Liver (tissue), 9 donors: Measurements from ENCODE around the gene CROCC2. TPM values are rescaled to one million over a fixed set of nuclear protein-coding genes. Genes with fewer than 3 reads are reported as not detected.

Experiments
- DNase-seq: peaks from one replicate; pipeline ENCODE4 v3.0.0-alpha.2; 2017; ENCODE audit warnings: low spot score
- H3K27ac ChIP-seq, 2 donors: one replicate each; pipeline ENCODE4 v1.7.0; 2013; ENCODE audit warnings: inconsistent platforms in 2 of 2, low read length in 2 of 2, control low read depth in 1 of 2, low read depth in 1 of 2, mild to moderate bottlenecking in 1 of 2
- H3K27me3 ChIP-seq, 4 donors: one replicate each; pipeline versions ENCODE4 v1.6.1 to v1.7.0; 2013; ENCODE audit warnings: low read length in 3 of 4, inconsistent platforms in 1 of 4, mild to moderate bottlenecking in 1 of 4, moderate library complexity in 1 of 4; ENCODE audit not compliant: control insufficient read depth in 4 of 4, insufficient read depth in 4 of 4
- H3K36me3 ChIP-seq, 4 donors: one replicate each; pipeline versions ENCODE4 v1.6.1 to v1.7.0; 2013; ENCODE audit warnings: low read length in 3 of 4, mild to moderate bottlenecking in 3 of 4, low read depth in 1 of 4, moderate library complexity in 1 of 4; ENCODE audit not compliant: control insufficient read depth in 4 of 4, insufficient read depth in 3 of 4
- H3K4me1 ChIP-seq, 4 donors: one replicate each; pipeline versions ENCODE4 v1.6.1 to v1.7.0; 2013; ENCODE audit warnings: low read length in 3 of 4, mild to moderate bottlenecking in 3 of 4, moderate library complexity in 1 of 4; ENCODE audit not compliant: control insufficient read depth in 4 of 4, insufficient read depth in 4 of 4
- H3K4me3 ChIP-seq, 3 donors: one replicate each; pipeline versions ENCODE4 v1.6.1 to v1.7.0; 2013; ENCODE audit warnings: low read length in 3 of 3, control low read depth in 1 of 3, low read depth in 1 of 3, mild to moderate bottlenecking in 1 of 3
- H3K9ac ChIP-seq, 2 donors: one replicate each; pipeline ENCODE4 v1.7.0; 2013; ENCODE audit warnings: low read length in 2 of 2, mild to moderate bottlenecking in 2 of 2, moderate library complexity in 2 of 2, control low read depth in 1 of 2, low read depth in 1 of 2
- H3K9me3 ChIP-seq, 4 donors: one replicate each; pipeline versions ENCODE4 v1.6.1 to v1.7.0; 2013; ENCODE audit warnings: low read length in 3 of 4; ENCODE audit not compliant: control insufficient read depth in 4 of 4
- EGR1 ChIP-seq, 2 donors: IDR thresholded peaks; 2 replicates each; pipeline ENCODE4 v1.6.1; 2016 to 2018; ENCODE audit warnings: antibody characterized with exemption in 2 of 2, low read depth in 2 of 2
- FOXA1 ChIP-seq: IDR thresholded peaks from 2 replicates; pipeline ENCODE4 v1.6.1; 2016; ENCODE audit warnings: antibody characterized with exemption
- FOXA2 ChIP-seq: IDR thresholded peaks from 2 replicates; pipeline ENCODE4 v1.6.1; 2016; ENCODE audit warnings: antibody characterized with exemption
- GABPA ChIP-seq, 2 donors: IDR thresholded peaks in 1 of 2; conservative IDR thresholded peaks in 1 of 2; 2 replicates each; pipeline ENCODE4 v1.6.1; 2016; ENCODE audit warnings: antibody characterized with exemption in 2 of 2, mild to moderate bottlenecking in 1 of 2, moderate library complexity in 1 of 2
- HNF4A ChIP-seq, 2 donors: conservative IDR thresholded peaks; 2 replicates each; pipeline ENCODE4 v1.6.1; 2016; ENCODE audit warnings: antibody characterized with exemption in 2 of 2, mild to moderate bottlenecking in 2 of 2
- HNF4G ChIP-seq: IDR thresholded peaks from 2 replicates; pipeline ENCODE4 v1.6.1; 2016; ENCODE audit warnings: antibody characterized with exemption
- JUND ChIP-seq, 2 donors: IDR thresholded peaks; 2 replicates each; pipeline ENCODE4 v1.6.1; 2016; ENCODE audit warnings: antibody characterized with exemption in 2 of 2
- NR2F2 ChIP-seq: IDR thresholded peaks from 2 replicates; pipeline ENCODE4 v1.6.1; 2016; ENCODE audit warnings: antibody characterized with exemption
- RAD21 ChIP-seq, 2 donors: IDR thresholded peaks; 2 replicates each; pipeline ENCODE4 v1.6.1; 2016; ENCODE audit warnings: antibody characterized with exemption in 2 of 2, mild to moderate bottlenecking in 2 of 2
- RXRA ChIP-seq, 2 donors: IDR thresholded peaks; 2 replicates each; pipeline ENCODE4 v1.6.1; 2017 to 2018; ENCODE audit warnings: antibody characterized with exemption in 2 of 2, mild to moderate bottlenecking in 1 of 2
- SP1 ChIP-seq: IDR thresholded peaks from 2 replicates; pipeline ENCODE4 v1.6.1; 2018; ENCODE audit warnings: antibody characterized with exemption, mild to moderate bottlenecking
- TAF1 ChIP-seq: conservative IDR thresholded peaks from 2 replicates; pipeline ENCODE4 v1.6.1; 2016; ENCODE audit warnings: antibody characterized with exemption, mild to moderate bottlenecking
- YY1 ChIP-seq: IDR thresholded peaks from 2 replicates; pipeline ENCODE4 v1.6.1; 2016; ENCODE audit warnings: antibody characterized with exemption, mild to moderate bottlenecking
- WGBS: extraction: QIAGEN DNeasy Blood & Tissue Kit; methylation state at CpG from one replicate; pipeline ENCODE4 v1.1.7; 2013; 5-methylcytosine and 5-hydroxymethylcytosine counted together
- polyA plus RNA-seq, 2 donors: library from polyadenylated mRNA; stranded (reverse) in 1 of 2; unstranded in 1 of 2; fragments of 200-250 nt in 1 of 2; fragments of >200 nt in 1 of 2; fragmentation: Nextera tagmentation in 1 of 2; extraction: Ambion mirVana in 1 of 2; gene quantifications; one replicate each; pipeline versions ENCODE4 v1.2.1 to v1.2.3, GENCODE V29; 2013 to 2015
- total RNA-seq, 2 donors: library from RNA; depleted of rRNA; stranded (reverse); fragments of >200 nt; gene quantifications; one replicate each; pipeline ENCODE4 v1.2.3, GENCODE V29; 2014
- TF ChIP-seq, protein P1 (sequence below): IDR thresholded peaks from 2 replicates; pipeline ENCODE4 v1.6.1; 2016; ENCODE audit warnings: antibody characterized with exemption
- TF ChIP-seq, protein P2 (sequence below): IDR thresholded peaks from 2 replicates; pipeline ENCODE4 v1.6.1; 2016; ENCODE audit warnings: antibody characterized with exemption
- TF ChIP-seq, protein P3 (sequence below): IDR thresholded peaks from 2 replicates; pipeline ENCODE4 v1.6.1; 2016; ENCODE audit warnings: antibody characterized with exemption, mild to moderate bottlenecking
- TF ChIP-seq, protein P4 (sequence below): IDR thresholded peaks from 2 replicates; pipeline ENCODE4 v1.6.1; 2016; ENCODE audit warnings: antibody characterized with exemption
- donor health status: healthy.
- donor health status: healthy.
- donor health status: healthy.
- donor health status: healthy.
- donor health status: healthy.

Gene CROCC2
- total and polyA plus RNA-seq, 4 donors, result under 0.01 to 0.13 (median 0.05) TPM

DNA sequence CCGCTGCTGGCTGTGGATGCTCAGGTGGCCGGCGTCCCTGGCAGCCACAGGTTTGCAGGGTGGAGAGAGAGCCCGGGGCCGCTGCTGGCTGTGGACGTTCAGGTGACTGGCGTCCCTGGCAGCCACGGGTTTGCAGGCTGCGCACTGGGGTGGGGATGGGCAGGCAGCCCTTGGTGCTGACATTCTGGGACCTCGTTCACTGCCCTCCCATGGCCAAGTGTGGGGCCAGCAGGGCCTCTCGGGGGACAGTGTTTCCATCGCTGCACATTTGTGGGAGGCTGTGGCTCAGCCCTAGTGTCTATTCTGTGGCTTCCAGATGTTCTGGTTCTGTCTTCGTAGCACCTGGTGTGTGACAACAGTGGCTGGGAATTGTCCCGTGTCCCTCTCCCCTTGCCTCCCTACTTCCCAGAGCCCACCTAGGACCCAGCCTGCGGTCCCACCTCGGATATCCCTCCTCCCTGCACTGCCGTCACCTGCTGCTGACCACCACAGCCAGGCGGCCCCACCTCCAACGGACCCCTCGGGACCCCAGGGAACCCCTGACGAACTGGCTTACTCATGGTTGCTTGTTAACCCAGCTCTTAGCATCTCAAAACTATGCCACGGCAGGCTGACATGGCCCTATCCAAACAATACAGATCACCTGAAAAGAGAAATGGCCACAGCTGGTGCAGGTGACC, 915 bp downstream of the CROCC2 start (continued):
- TF ChIP-seq, protein P1, sequence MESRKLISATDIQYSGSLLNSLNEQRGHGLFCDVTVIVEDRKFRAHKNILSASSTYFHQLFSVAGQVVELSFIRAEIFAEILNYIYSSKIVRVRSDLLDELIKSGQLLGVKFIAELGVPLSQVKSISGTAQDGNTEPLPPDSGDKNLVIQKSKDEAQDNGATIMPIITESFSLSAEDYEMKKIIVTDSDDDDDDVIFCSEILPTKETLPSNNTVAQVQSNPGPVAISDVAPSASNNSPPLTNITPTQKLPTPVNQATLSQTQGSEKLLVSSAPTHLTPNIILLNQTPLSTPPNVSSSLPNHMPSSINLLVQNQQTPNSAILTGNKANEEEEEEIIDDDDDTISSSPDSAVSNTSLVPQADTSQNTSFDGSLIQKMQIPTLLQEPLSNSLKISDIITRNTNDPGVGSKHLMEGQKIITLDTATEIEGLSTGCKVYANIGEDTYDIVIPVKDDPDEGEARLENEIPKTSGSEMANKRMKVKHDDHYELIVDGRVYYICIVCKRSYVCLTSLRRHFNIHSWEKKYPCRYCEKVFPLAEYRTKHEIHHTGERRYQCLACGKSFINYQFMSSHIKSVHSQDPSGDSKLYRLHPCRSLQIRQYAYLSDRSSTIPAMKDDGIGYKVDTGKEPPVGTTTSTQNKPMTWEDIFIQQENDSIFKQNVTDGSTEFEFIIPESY, result no peak
- TF ChIP-seq HNF4A (conservative IDR thresholded peaks at IDR 0.05) (no peak), JUND (IDR thresholded peaks at IDR 0.05) (no peak)
- TF ChIP-seq, protein P2, sequence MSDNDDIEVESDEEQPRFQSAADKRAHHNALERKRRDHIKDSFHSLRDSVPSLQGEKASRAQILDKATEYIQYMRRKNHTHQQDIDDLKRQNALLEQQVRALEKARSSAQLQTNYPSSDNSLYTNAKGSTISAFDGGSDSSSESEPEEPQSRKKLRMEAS, result no peak

DNA sequence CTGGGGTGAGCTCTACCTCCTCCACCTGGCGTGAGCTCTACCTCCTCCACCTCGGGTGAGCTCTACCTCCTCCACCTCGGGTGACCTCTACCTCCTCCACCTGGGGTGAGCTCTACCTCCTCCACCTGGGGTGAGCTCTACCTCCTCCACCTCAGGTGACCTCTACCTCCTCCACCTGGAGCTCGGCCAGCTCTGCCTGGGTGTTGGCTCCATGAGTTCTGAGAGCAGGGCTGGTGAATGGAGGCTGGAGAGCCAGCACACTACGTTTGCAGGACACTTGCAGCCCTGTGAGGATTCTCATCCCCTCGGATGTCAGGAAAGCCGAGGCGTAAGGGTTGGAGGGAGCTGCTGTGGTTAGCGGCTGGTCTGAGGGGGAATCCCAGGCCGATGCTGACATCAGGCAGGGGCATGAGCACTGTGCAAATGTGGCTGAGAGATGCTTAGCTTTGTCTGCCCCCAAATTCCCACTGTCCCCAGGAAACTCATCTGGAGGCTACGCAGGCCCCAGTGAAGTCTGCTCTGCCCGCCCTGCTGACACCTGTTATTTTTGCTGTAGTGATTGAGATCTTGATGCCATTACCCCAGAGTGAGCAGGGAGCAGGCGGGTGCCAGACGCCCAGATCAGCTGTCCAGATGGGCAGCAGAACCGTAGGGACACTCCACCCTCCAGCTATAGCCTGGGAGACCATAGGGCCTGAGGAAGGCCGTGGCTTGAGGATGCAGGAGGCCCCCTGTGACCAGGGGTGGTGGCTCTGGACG, 3.3 kb downstream of the CROCC2 start:
- peaks cover 0 to 15% (median 3%) of the 10 kb centered on the region in 4 donors for H3K4me1 ChIP-seq
- no peak overlapping the region for H3K27ac ChIP-seq
- H3K9ac ChIP-seq, result no peak overlapping the region
- no peak for DNase-seq
- H3K9me3 ChIP-seq, result no peaks in the 10 kb centered on the region
- WGBS, result 81% methylated on average over 17 of the region's 17 CpGs
- no peaks in the 10 kb centered on the region for H3K27me3 ChIP-seq
- no peak for TF ChIP-seq GABPA (IDR thresholded peaks at IDR 0.05 in 1 of 2, conservative IDR thresholded peaks at IDR 0.05 in 1 of 2)
- TF ChIP-seq RXRA (IDR thresholded peaks at IDR 0.05), result no peak
- TF ChIP-seq JUND (IDR thresholded peaks at IDR 0.05), result no peak
- TF ChIP-seq, protein P3, sequence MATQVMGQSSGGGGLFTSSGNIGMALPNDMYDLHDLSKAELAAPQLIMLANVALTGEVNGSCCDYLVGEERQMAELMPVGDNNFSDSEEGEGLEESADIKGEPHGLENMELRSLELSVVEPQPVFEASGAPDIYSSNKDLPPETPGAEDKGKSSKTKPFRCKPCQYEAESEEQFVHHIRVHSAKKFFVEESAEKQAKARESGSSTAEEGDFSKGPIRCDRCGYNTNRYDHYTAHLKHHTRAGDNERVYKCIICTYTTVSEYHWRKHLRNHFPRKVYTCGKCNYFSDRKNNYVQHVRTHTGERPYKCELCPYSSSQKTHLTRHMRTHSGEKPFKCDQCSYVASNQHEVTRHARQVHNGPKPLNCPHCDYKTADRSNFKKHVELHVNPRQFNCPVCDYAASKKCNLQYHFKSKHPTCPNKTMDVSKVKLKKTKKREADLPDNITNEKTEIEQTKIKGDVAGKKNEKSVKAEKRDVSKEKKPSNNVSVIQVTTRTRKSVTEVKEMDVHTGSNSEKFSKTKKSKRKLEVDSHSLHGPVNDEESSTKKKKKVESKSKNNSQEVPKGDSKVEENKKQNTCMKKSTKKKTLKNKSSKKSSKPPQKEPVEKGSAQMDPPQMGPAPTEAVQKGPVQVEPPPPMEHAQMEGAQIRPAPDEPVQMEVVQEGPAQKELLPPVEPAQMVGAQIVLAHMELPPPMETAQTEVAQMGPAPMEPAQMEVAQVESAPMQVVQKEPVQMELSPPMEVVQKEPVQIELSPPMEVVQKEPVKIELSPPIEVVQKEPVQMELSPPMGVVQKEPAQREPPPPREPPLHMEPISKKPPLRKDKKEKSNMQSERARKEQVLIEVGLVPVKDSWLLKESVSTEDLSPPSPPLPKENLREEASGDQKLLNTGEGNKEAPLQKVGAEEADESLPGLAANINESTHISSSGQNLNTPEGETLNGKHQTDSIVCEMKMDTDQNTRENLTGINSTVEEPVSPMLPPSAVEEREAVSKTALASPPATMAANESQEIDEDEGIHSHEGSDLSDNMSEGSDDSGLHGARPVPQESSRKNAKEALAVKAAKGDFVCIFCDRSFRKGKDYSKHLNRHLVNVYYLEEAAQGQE, result no peak
- TF ChIP-seq FOXA2, result no peak
- TF ChIP-seq HNF4A (conservative IDR thresholded peaks at IDR 0.05), result no peak
- no peak for TF ChIP-seq YY1
- TF ChIP-seq RAD21 (IDR thresholded peaks at IDR 0.05), result no peak
- TF ChIP-seq, protein P4, sequence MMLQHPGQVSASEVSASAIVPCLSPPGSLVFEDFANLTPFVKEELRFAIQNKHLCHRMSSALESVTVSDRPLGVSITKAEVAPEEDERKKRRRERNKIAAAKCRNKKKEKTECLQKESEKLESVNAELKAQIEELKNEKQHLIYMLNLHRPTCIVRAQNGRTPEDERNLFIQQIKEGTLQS, result no peak
- TF ChIP-seq SP1, result no peak
- no peak for TF ChIP-seq TAF1
- TF ChIP-seq HNF4G, result no peak
- TF ChIP-seq, protein P1, result no peak
- no peak for TF ChIP-seq EGR1 (IDR thresholded peaks at IDR 0.05; ENCODE audit: low read depth in 2 of 2)
- TF ChIP-seq, protein P2, result no peak
- no peak for TF ChIP-seq FOXA1
- TF ChIP-seq NR2F2, result no peak
- no peak overlapping the region for H3K4me3 ChIP-seq
- H3K36me3 ChIP-seq, result no peaks in the 10 kb centered on the region
